Measurements from ENCODE around the gene TNS2. TPM values are rescaled to one million over a fixed set of nuclear protein-coding genes. Genes with fewer than 3 reads are reported as not detected.
A peak's percentile ranks its signal among the peaks of the same experiment; 100 is the strongest.

The TNS2 gene
- total and polyA plus RNA-seq, 2 of the 13 experiments (the other 11 are each of a cell fraction or from before 2014, with no cell fraction given), result 8.9 to 20.4 TPM

DNA sequence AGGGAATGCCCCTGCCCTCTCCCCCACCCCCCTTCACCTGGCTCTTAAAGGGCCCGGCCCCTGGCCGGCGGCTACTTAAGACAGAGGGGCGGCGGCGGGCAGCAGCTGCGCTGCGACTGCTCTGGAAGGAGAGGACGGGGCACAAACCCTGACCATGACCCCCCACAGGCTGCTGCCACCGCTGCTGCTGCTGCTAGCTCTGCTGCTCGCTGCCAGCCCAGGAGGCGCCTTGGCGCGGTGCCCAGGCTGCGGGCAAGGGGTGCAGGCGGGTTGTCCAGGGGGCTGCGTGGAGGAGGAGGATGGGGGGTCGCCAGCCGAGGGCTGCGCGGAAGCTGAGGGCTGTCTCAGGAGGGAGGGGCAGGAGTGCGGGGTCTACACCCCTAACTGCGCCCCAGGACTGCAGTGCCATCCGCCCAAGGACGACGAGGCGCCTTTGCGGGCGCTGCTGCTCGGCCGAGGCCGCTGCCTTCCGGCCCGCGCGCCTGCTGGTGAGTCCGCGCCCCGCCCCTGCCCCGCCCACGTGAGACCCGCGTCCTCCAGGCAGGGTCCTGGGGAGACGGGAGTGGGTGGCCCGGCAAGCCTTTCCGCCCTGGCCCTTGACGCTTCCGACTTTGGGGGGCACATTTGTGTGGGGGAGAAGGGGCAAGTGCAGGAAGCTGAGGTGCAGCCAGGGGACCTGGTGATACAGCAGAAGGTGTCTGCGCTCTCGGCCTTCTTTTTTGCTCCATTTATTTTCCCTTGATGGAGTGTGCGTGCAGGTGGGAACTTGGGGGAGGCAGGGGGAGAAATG lies 47.9 kb downstream of the TNS2 start, which contains the start of gene IGFBP6 (continued):
- TF ChIP-seq, protein P1, sequence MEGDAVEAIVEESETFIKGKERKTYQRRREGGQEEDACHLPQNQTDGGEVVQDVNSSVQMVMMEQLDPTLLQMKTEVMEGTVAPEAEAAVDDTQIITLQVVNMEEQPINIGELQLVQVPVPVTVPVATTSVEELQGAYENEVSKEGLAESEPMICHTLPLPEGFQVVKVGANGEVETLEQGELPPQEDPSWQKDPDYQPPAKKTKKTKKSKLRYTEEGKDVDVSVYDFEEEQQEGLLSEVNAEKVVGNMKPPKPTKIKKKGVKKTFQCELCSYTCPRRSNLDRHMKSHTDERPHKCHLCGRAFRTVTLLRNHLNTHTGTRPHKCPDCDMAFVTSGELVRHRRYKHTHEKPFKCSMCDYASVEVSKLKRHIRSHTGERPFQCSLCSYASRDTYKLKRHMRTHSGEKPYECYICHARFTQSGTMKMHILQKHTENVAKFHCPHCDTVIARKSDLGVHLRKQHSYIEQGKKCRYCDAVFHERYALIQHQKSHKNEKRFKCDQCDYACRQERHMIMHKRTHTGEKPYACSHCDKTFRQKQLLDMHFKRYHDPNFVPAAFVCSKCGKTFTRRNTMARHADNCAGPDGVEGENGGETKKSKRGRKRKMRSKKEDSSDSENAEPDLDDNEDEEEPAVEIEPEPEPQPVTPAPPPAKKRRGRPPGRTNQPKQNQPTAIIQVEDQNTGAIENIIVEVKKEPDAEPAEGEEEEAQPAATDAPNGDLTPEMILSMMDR (CRISPR knock-in tag; IDR thresholded peaks at IDR 0.05), result peak; percentile 8; the same call in 1 of the 2 replicates
- TF ChIP-seq ZNF891 (CRISPR knock-in tag; IDR thresholded peaks at IDR 0.05) (peak; percentile 58; the same call in 1 of the 2 replicates), HOXA7 (CRISPR knock-in tag; IDR thresholded peaks at IDR 0.05) (no peak), ZKSCAN8 (CRISPR knock-in tag; IDR thresholded peaks at IDR 0.05; ENCODE audit: borderline replicate concordance) (no peak), BRCA1 (CRISPR knock-in tag; IDR thresholded peaks at IDR 0.05) (no peak), ZFP36L1 (CRISPR knock-in tag; IDR thresholded peaks at IDR 0.05) (no peak), SMC3 (IDR thresholded peaks at IDR 0.05; ENCODE audit: low read length) (no peak), NFIB (CRISPR knock-in tag; IDR thresholded peaks at IDR 0.05; ENCODE audit: borderline replicate concordance) (no peak), SCMH1 (CRISPR knock-in tag; IDR thresholded peaks at IDR 0.05; ENCODE audit: borderline replicate concordance) (no peak), GPN1 (CRISPR knock-in tag; IDR thresholded peaks at IDR 0.05; ENCODE audit: borderline replicate concordance) (no peak), ZNF44 (CRISPR knock-in tag; IDR thresholded peaks at IDR 0.05) (no peak), ZNF383 (CRISPR knock-in tag; IDR thresholded peaks at IDR 0.05; ENCODE audit: borderline replicate concordance) (no peak), KLF16 (CRISPR knock-in tag; IDR thresholded peaks at IDR 0.05) (no peak)
- TF ChIP-seq, protein P2, sequence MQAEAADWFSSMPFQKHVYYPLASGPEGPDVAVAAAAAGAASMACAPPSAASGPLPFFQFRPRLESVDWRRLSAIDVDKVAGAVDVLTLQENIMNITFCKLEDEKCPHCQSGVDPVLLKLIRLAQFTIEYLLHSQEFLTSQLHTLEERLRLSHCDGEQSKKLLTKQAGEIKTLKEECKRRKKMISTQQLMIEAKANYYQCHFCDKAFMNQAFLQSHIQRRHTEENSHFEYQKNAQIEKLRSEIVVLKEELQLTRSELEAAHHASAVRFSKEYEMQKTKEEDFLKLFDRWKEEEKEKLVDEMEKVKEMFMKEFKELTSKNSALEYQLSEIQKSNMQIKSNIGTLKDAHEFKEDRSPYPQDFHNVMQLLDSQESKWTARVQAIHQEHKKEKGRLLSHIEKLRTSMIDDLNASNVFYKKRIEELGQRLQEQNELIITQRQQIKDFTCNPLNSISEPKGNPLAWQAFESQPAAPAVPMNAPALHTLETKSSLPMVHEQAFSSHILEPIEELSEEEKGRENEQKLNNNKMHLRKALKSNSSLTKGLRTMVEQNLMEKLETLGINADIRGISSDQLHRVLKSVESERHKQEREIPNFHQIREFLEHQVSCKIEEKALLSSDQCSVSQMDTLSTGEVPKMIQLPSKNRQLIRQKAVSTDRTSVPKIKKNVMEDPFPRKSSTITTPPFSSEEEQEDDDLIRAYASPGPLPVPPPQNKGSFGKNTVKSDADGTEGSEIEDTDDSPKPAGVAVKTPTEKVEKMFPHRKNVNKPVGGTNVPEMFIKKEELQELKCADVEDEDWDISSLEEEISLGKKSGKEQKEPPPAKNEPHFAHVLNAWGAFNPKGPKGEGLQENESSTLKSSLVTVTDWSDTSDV (CRISPR knock-in tag; IDR thresholded peaks at IDR 0.05), result no peak
- TF ChIP-seq, protein P3, sequence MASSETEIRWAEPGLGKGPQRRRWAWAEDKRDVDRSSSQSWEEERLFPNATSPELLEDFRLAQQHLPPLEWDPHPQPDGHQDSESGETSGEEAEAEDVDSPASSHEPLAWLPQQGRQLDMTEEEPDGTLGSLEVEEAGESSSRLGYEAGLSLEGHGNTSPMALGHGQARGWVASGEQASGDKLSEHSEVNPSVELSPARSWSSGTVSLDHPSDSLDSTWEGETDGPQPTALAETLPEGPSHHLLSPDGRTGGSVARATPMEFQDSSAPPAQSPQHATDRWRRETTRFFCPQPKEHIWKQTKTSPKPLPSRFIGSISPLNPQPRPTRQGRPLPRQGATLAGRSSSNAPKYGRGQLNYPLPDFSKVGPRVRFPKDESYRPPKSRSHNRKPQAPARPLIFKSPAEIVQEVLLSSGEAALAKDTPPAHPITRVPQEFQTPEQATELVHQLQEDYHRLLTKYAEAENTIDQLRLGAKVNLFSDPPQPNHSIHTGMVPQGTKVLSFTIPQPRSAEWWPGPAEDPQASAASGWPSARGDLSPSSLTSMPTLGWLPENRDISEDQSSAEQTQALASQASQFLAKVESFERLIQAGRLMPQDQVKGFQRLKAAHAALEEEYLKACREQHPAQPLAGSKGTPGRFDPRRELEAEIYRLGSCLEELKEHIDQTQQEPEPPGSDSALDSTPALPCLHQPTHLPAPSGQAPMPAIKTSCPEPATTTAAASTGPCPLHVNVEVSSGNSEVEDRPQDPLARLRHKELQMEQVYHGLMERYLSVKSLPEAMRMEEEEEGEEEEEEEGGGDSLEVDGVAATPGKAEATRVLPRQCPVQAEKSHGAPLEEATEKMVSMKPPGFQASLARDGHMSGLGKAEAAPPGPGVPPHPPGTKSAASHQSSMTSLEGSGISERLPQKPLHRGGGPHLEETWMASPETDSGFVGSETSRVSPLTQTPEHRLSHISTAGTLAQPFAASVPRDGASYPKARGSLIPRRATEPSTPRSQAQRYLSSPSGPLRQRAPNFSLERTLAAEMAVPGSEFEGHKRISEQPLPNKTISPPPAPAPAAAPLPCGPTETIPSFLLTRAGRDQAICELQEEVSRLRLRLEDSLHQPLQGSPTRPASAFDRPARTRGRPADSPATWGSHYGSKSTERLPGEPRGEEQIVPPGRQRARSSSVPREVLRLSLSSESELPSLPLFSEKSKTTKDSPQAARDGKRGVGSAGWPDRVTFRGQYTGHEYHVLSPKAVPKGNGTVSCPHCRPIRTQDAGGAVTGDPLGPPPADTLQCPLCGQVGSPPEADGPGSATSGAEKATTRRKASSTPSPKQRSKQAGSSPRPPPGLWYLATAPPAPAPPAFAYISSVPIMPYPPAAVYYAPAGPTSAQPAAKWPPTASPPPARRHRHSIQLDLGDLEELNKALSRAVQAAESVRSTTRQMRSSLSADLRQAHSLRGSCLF (CRISPR knock-in tag; IDR thresholded peaks at IDR 0.05; ENCODE audit: borderline replicate concordance), result no peak
- TF ChIP-seq, protein P4, sequence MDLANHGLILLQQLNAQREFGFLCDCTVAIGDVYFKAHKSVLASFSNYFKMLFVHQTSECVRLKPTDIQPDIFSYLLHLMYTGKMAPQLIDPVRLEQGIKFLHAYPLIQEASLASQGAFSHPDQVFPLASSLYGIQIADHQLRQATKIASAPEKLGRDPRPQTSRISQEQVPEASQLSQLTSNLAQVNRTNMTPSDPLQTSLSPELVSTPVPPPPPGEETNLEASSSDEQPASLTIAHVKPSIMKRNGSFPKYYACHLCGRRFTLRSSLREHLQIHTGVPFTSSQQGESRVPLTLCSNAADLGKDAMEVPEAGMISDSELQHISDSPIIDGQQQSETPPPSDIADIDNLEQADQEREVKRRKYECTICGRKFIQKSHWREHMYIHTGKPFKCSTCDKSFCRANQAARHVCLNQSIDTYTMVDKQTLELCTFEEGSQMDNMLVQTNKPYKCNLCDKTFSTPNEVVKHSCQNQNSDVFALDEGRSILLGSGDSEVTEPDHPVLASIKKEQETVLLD (CRISPR knock-in tag; IDR thresholded peaks at IDR 0.05; ENCODE audit: low read depth), result no peak
- TF ChIP-seq, protein P5, sequence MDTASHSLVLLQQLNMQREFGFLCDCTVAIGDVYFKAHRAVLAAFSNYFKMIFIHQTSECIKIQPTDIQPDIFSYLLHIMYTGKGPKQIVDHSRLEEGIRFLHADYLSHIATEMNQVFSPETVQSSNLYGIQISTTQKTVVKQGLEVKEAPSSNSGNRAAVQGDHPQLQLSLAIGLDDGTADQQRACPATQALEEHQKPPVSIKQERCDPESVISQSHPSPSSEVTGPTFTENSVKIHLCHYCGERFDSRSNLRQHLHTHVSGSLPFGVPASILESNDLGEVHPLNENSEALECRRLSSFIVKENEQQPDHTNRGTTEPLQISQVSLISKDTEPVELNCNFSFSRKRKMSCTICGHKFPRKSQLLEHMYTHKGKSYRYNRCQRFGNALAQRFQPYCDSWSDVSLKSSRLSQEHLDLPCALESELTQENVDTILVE (CRISPR knock-in tag; IDR thresholded peaks at IDR 0.05), result no peak

All from HepG2 (cell line).